ENCODE results near the gene SMIM31.

The SMIM31 gene

GRCh38 chr4:164761746-164762275 lies 7.9 kb downstream of the SMIM31 start:
- H2AFZ ChIP-seq (ENCODE audit: low read length): no peak overlapping the region
- no peaks in the 10 kb centered on the region for H3K36me3 ChIP-seq (ENCODE audit: insufficient read depth, low read length)
- H3K79me2 ChIP-seq (ENCODE audit: insufficient read depth, low read length): no peaks in the 10 kb centered on the region
- no peaks in the 10 kb centered on the region; the same call in 1 of the 2 replicates for H3K9me3 ChIP-seq (ENCODE audit: insufficient read depth, low read depth, low read length)
- H3K4me3 ChIP-seq (ENCODE audit: low read length, poor library complexity, severe bottlenecking): no peak overlapping the region
- no peaks in the 10 kb centered on the region for H4K20me1 ChIP-seq (ENCODE audit: insufficient read depth, low read length, poor library complexity, severe bottlenecking)
- no peak for TF ChIP-seq CTCF (conservative IDR thresholded peaks at IDR 0.05; ENCODE audit: low read length)
- TF ChIP-seq EZH2phosphoT487 (IDR thresholded peaks at IDR 0.05; ENCODE audit: borderline replicate concordance): no peak
- H3K27me3 ChIP-seq (ENCODE audit: insufficient read depth, low read length, poor library complexity, severe bottlenecking): no peaks in the 10 kb centered on the region
- H3K9me2 ChIP-seq (replicated peaks; ENCODE audit: low read depth, low read length): no peaks in the 10 kb centered on the region
- no peaks in the 10 kb centered on the region for H3K4me1 ChIP-seq (ENCODE audit: insufficient read depth, low read length, poor library complexity, severe bottlenecking)
- H3F3A ChIP-seq (ENCODE audit: low read depth): no peaks in the 10 kb centered on the region
- H3K9ac ChIP-seq (ENCODE audit: low read depth, low read length, poor library complexity, severe bottlenecking): no peak overlapping the region
- H3K4me2 ChIP-seq (ENCODE audit: low read depth, low read length, poor library complexity, severe bottlenecking): no peak overlapping the region

GRCh38 chr4:164765096-164765495 lies 11.2 kb downstream of the SMIM31 start:
- no peaks in the 10 kb centered on the region for H3K27me3 ChIP-seq (ENCODE audit: insufficient read depth, low read length, poor library complexity, severe bottlenecking)
- H3K36me3 ChIP-seq (ENCODE audit: insufficient read depth, low read length): no peaks in the 10 kb centered on the region
- no peaks in the 10 kb centered on the region for H3K79me2 ChIP-seq (ENCODE audit: insufficient read depth, low read length)
- H3K4me3 ChIP-seq (ENCODE audit: low read length, poor library complexity, severe bottlenecking): no peak overlapping the region
- H3K4me1 ChIP-seq (ENCODE audit: insufficient read depth, low read length, poor library complexity, severe bottlenecking): no peaks in the 10 kb centered on the region
- no peaks in the 10 kb centered on the region for H3K9me3 ChIP-seq (ENCODE audit: insufficient read depth, low read depth, low read length)
- no peaks in the 10 kb centered on the region for H3F3A ChIP-seq (ENCODE audit: low read depth)
- H4K20me1 ChIP-seq (ENCODE audit: insufficient read depth, low read length, poor library complexity, severe bottlenecking): no peaks in the 10 kb centered on the region
- H3K9me2 ChIP-seq (replicated peaks; ENCODE audit: low read depth, low read length): no peaks in the 10 kb centered on the region
- 0 out of 2 replicates have a peak overlapping the region, but pooled peaks have one; percentile 12 for H2AFZ ChIP-seq (ENCODE audit: low read length)
- TF ChIP-seq CTCF (conservative IDR thresholded peaks at IDR 0.05; ENCODE audit: low read length): no peak
- no peak for TF ChIP-seq EZH2phosphoT487 (IDR thresholded peaks at IDR 0.05; ENCODE audit: borderline replicate concordance)
- H3K4me2 ChIP-seq (ENCODE audit: low read depth, low read length, poor library complexity, severe bottlenecking): no peak overlapping the region
- no peak overlapping the region for H3K9ac ChIP-seq (ENCODE audit: low read depth, low read length, poor library complexity, severe bottlenecking)

- TF ChIP-seq EZH2phosphoT487 (IDR thresholded peaks at IDR 0.05; ENCODE audit: borderline replicate concordance): no peak
- no peak for TF ChIP-seq CTCF (conservative IDR thresholded peaks at IDR 0.05; ENCODE audit: low read length)
- no peak overlapping the region for H3K9ac ChIP-seq (ENCODE audit: low read depth, low read length, poor library complexity, severe bottlenecking)
- no peak overlapping the region for H3K4me2 ChIP-seq (ENCODE audit: low read depth, low read length, poor library complexity, severe bottlenecking)
Measured at GRCh38 chr4:164765833-164766232, 11.9 kb downstream of the SMIM31 start.

More at GRCh38 chr4:164765833-164766232, 11.9 kb downstream of the SMIM31 start:
- H3K27me3 ChIP-seq (ENCODE audit: insufficient read depth, low read length, poor library complexity, severe bottlenecking): no peaks in the 10 kb centered on the region
- H3K79me2 ChIP-seq (ENCODE audit: insufficient read depth, low read length): no peaks in the 10 kb centered on the region
- no peaks in the 10 kb centered on the region for H3K36me3 ChIP-seq (ENCODE audit: insufficient read depth, low read length)
- no peaks in the 10 kb centered on the region for H3K4me1 ChIP-seq (ENCODE audit: insufficient read depth, low read length, poor library complexity, severe bottlenecking)
- H4K20me1 ChIP-seq (ENCODE audit: insufficient read depth, low read length, poor library complexity, severe bottlenecking): no peaks in the 10 kb centered on the region
- no peaks in the 10 kb centered on the region for H3K9me2 ChIP-seq (replicated peaks; ENCODE audit: low read depth, low read length)
- no peaks in the 10 kb centered on the region for H3F3A ChIP-seq (ENCODE audit: low read depth)
- no peak overlapping the region for H3K4me3 ChIP-seq (ENCODE audit: low read length, poor library complexity, severe bottlenecking)
- H2AFZ ChIP-seq (ENCODE audit: low read length): peak overlapping the region; percentile 55; the same call in 1 of the 2 replicates
- H3K9me3 ChIP-seq (ENCODE audit: insufficient read depth, low read depth, low read length): no peaks in the 10 kb centered on the region
